Measurements from ENCODE around the gene BYSL.

DNA sequence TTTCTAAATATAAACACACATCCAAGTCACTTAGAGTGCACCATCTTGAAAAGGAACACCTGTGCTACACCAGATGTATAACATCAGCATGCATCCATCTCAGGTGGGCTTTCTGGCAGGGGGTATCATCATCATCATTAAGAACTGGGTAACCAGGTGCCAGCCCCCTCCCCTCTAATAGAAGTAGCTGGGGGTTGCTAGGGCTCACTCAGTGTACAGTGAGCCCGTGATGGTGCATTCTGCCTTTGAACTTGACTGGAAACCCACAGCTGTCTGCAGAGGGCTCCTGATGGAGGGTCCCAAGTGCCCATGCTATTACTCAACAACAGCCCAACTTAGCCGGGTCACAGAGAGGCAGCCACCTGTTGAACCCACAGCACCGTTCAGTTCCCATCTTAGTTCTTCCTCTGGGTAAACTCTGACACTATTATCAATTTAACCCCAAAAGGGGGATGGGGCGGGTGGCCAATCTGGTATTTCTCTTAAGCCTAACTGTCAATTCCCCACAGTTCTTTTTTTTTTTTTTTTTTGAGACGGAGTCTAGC lies 53.1 kb downstream of the BYSL start:
- no peak for TF ChIP-seq EZH2 (IDR thresholded peaks at IDR 0.05; ENCODE audit: low read length)
- TF ChIP-seq, protein P1, sequence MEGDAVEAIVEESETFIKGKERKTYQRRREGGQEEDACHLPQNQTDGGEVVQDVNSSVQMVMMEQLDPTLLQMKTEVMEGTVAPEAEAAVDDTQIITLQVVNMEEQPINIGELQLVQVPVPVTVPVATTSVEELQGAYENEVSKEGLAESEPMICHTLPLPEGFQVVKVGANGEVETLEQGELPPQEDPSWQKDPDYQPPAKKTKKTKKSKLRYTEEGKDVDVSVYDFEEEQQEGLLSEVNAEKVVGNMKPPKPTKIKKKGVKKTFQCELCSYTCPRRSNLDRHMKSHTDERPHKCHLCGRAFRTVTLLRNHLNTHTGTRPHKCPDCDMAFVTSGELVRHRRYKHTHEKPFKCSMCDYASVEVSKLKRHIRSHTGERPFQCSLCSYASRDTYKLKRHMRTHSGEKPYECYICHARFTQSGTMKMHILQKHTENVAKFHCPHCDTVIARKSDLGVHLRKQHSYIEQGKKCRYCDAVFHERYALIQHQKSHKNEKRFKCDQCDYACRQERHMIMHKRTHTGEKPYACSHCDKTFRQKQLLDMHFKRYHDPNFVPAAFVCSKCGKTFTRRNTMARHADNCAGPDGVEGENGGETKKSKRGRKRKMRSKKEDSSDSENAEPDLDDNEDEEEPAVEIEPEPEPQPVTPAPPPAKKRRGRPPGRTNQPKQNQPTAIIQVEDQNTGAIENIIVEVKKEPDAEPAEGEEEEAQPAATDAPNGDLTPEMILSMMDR (optimal IDR thresholded peaks at IDR 0.05 in 1 of 3, IDR thresholded peaks at IDR 0.05 in 1 of 3, conservative IDR thresholded peaks at IDR 0.05 in 1 of 3; ENCODE audit: extremely low read depth in 1 of 3, insufficient read depth in 2 of 3, low read length in 3 of 3), result no peak
